ENCODE measurements around the gene SPNS2. TPM values are rescaled to one million over a fixed set of nuclear protein-coding genes. Genes with fewer than 3 reads are reported as not detected.
A peak's percentile ranks its signal among the peaks of the same experiment; 100 is the strongest.

The SPNS2 gene
- total and polyA plus RNA-seq, 2 of the 8 experiments (the other 6 are each of a cell fraction or from before 2014, with no cell fraction given), result 1.2 to 1.5 TPM

DNA sequence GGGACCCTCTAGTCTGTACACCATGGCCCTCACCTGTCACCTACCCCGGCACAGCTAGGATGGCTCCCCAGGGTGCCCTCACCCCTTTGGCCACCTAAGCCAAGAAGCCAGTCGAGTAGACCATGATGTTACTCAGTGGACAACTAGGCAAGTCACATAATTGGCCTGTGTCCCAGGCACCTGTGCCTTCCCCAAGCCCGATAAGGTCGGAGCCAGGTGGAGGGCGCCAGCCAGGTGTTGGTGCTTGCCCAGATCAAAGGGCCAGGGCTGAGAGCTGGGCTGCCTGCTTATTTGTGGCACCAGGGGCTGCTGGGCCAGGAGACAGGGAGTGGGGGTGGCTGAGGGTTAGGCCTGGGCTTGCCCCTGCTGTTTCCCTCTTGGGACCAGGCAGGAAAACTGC lies 16.8 kb downstream of the SPNS2 start:
- H2BK20ac ChIP-seq (ENCODE audit: low read length), result no peak overlapping the region
- H2BK5ac ChIP-seq (ENCODE audit: low read depth, low read length), result no peak overlapping the region
- H3K14ac ChIP-seq (ENCODE audit: insufficient read length), result no peak overlapping the region
- H3K4me3 ChIP-seq (ENCODE audit: extremely low read depth in 1 of 4, insufficient read depth in 2 of 4, low read depth in 3 of 4, low read length in 4 of 4), result no peak overlapping the region
- H3K23ac ChIP-seq (ENCODE audit: insufficient read length), result no peak overlapping the region
- H3K23me2 ChIP-seq (ENCODE audit: low read depth, low read length), result no peaks in the 10 kb centered on the region
- no peaks in the 10 kb centered on the region for H4K20me1 ChIP-seq (replicated peaks in 1 of 2; ENCODE audit: control insufficient read depth in 1 of 2, insufficient read depth in 2 of 2, low read length in 2 of 2)
- no peak overlapping the region for H2BK120ac ChIP-seq (replicated peaks; ENCODE audit: low read depth, low read length)
- H3K4me1 ChIP-seq (replicated peaks in 1 of 4; ENCODE audit: control insufficient read depth in 3 of 4, insufficient read depth in 4 of 4, low read length in 3 of 4), result peaks cover 0 to 13% (median 9%) of the 10 kb centered on the region in 4 experiments; a peak in 5 of 7 replicates
- no peaks in the 10 kb centered on the region for H3K9me3 ChIP-seq (ENCODE audit: insufficient read depth in 2 of 2, low read depth in 1 of 2, low read length in 1 of 2)
- no peak overlapping the region for H2BK15ac ChIP-seq (ENCODE audit: low read length)
- no peak overlapping the region for H2AFZ ChIP-seq (ENCODE audit: low read length)
- no peak overlapping the region; the same call in 1 of the 2 replicates for H3K18ac ChIP-seq (ENCODE audit: extremely low read depth, low read length)
- H3K79me1 ChIP-seq (ENCODE audit: low read depth, low read length), result no peaks in the 10 kb centered on the region
- POLR2A ChIA-PET (ENCODE audit: partially characterized antibody), result interaction anchor here (37.1 kb wide), 1 partner anchor 31 kb away, joined by 546 read pairs; the partner anchor contains the start of genes GGT6 and MYBBP1A
- H3K4me2 ChIP-seq (ENCODE audit: insufficient read depth in 1 of 2, low read depth in 2 of 2, low read length in 2 of 2), result no peak overlapping the region
- no peaks in the 10 kb centered on the region for H3K79me2 ChIP-seq (ENCODE audit: control insufficient read depth in 1 of 2, insufficient read depth in 2 of 2, low read length in 2 of 2)
- no peak overlapping the region for H3K56ac ChIP-seq (replicated peaks; ENCODE audit: insufficient read length, low read depth, low read length)
- H3K36me3 ChIP-seq (ENCODE audit: control insufficient read depth in 2 of 4, insufficient read depth in 4 of 4, low read length in 3 of 4), result no peaks in the 10 kb centered on the region
- H2AK5ac ChIP-seq (ENCODE audit: low read depth, low read length), result no peak overlapping the region
- 94% methylated on average over 5 of the region's 5 CpGs; no CpG with 5 or more reads in 1 of the 2 experiments for WGBS, 2 experiments (ENCODE audit: extremely low coverage in 1 of 2, insufficient coverage in 1 of 2, insufficient read length in 1 of 2, insufficient replicate concordance in 2 of 2, low coverage in 1 of 2, low lambda C conversion rate in 2 of 2, missing lambda C conversion rate in 1 of 2)
- FAIRE-seq (no peak), DNase-seq (ENCODE audit: low read depth in 1 of 2, low spot score in 2 of 2) (no peak)
- no peak overlapping the region for H4K8ac ChIP-seq (ENCODE audit: extremely low read depth, insufficient read depth, low read length)
- H3K27ac ChIP-seq (ENCODE audit: low read depth, low read length), result no peak overlapping the region
- no peak overlapping the region for H3K9ac ChIP-seq (replicated peaks in 1 of 4; ENCODE audit: extremely low read depth in 1 of 4, low read depth in 3 of 4, low read length in 3 of 4)
- peak overlapping the region; percentile 81 for H4K91ac ChIP-seq (replicated peaks; ENCODE audit: insufficient read length, low read length)
- CTCF ChIA-PET (ENCODE audit: partially characterized antibody), result interaction anchor here (0.5 to 1.5 kb wide), 4 partner anchors 14 to 96 kb away, joined by 3 to 5 read pairs (median 4); no protein-coding TSS in a partner anchor
- H4K5ac ChIP-seq (ENCODE audit: insufficient read length, low read depth, low read length), result no peak overlapping the region
- no peak overlapping the region for H3K4ac ChIP-seq (replicated peaks; ENCODE audit: insufficient read length, low read depth, low read length)
- H3K27me3 ChIP-seq (replicated peaks in 1 of 4; ENCODE audit: control insufficient read depth in 3 of 4, extremely low read depth in 1 of 4, insufficient read depth in 3 of 4, low read length in 3 of 4), result no peaks in the 10 kb centered on the region; a peak in 3 of 7 replicates
- H2BK12ac ChIP-seq (ENCODE audit: low read depth, low read length), result no peak overlapping the region
- no peak for TF ChIP-seq RXRA (IDR thresholded peaks at IDR 0.05; ENCODE audit: insufficient read depth, low read depth, low read length)
- no peak for TF ChIP-seq SP4 (IDR thresholded peaks at IDR 0.05; ENCODE audit: low read length)
- TF ChIP-seq, protein P1, sequence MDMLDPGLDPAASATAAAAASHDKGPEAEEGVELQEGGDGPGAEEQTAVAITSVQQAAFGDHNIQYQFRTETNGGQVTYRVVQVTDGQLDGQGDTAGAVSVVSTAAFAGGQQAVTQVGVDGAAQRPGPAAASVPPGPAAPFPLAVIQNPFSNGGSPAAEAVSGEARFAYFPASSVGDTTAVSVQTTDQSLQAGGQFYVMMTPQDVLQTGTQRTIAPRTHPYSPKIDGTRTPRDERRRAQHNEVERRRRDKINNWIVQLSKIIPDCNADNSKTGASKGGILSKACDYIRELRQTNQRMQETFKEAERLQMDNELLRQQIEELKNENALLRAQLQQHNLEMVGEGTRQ (IDR thresholded peaks at IDR 0.05; ENCODE audit: low read length), result no peak
- TF ChIP-seq POLR2AphosphoS5 (IDR thresholded peaks at IDR 0.05; ENCODE audit: low read depth, low read length), result no peak
- TF ChIP-seq RAD21 (IDR thresholded peaks at IDR 0.05 in 1 of 2, conservative IDR thresholded peaks at IDR 0.05 in 1 of 2; ENCODE audit: low read depth in 2 of 2, low read length in 2 of 2), result no peak
- no peak for TF ChIP-seq SIX5 (IDR thresholded peaks at IDR 0.05; ENCODE audit: low read depth, low read length)
- no peak for TF ChIP-seq MAFK (IDR thresholded peaks at IDR 0.05; ENCODE audit: low read depth, low read length)
- no peak for TF ChIP-seq CEBPB (IDR thresholded peaks at IDR 0.05; ENCODE audit: low read depth, low read length)
- TF ChIP-seq SAP30 (IDR thresholded peaks at IDR 0.05; ENCODE audit: insufficient read depth, insufficient replicate concordance, low read length), result no peak
- no peak for TF ChIP-seq CREB1 (IDR thresholded peaks at IDR 0.05)
- TF ChIP-seq SP2 (IDR thresholded peaks at IDR 0.05; ENCODE audit: low read length), result no peak
- no peak for TF ChIP-seq NRF1 (IDR thresholded peaks at IDR 0.05; ENCODE audit: low read depth, low read length)
- TF ChIP-seq SRF (IDR thresholded peaks at IDR 0.05; ENCODE audit: low read depth, low read length), result no peak
- TF ChIP-seq POU5F1 (IDR thresholded peaks at IDR 0.05; ENCODE audit: low read depth, low read length), result no peak
